Measurements from ENCODE around the gene SCN3A.

DNA sequence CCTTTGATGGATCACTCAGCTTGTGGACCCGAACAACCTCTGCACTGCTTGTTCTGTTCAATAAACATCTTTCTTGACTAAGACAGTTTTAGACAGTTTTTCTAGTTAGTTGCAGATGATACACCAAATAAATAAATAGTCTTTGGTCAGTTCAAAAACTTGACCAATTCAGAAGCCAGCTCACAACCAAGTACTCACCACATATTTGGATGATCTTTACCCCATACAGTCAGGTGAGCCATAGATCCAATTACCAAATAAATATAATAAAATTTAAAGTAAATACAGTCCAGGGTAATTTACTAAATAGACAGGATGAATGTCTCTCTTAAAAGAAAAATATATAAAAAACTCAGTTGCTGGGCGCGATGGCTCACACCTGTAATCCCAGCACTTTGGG is 18.2 kb downstream of the SCN3A start:
- TF ChIP-seq, protein P1, sequence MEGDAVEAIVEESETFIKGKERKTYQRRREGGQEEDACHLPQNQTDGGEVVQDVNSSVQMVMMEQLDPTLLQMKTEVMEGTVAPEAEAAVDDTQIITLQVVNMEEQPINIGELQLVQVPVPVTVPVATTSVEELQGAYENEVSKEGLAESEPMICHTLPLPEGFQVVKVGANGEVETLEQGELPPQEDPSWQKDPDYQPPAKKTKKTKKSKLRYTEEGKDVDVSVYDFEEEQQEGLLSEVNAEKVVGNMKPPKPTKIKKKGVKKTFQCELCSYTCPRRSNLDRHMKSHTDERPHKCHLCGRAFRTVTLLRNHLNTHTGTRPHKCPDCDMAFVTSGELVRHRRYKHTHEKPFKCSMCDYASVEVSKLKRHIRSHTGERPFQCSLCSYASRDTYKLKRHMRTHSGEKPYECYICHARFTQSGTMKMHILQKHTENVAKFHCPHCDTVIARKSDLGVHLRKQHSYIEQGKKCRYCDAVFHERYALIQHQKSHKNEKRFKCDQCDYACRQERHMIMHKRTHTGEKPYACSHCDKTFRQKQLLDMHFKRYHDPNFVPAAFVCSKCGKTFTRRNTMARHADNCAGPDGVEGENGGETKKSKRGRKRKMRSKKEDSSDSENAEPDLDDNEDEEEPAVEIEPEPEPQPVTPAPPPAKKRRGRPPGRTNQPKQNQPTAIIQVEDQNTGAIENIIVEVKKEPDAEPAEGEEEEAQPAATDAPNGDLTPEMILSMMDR (conservative IDR thresholded peaks at IDR 0.05; ENCODE audit: low read depth, low read length) = no peak
- TF ChIP-seq EZH2 (IDR thresholded peaks at IDR 0.05; ENCODE audit: low read length, unreplicated experiment) (no peak), EZH2phosphoT487 (IDR thresholded peaks at IDR 0.05; ENCODE audit: borderline replicate concordance, low read length) (no peak)
